ENCODE data around the gene IQCN. TPM values are rescaled to one million over a fixed set of nuclear protein-coding genes. Genes with fewer than 3 reads are reported as not detected.

The IQCN gene
- polyA plus RNA-seq (ENCODE audit: insufficient read length in 3 of 3) = 1 to 10 TPM; 3.8 to 4.4 (median 4.3) TPM

- no peak for DNase-seq (ENCODE audit: low read depth in 3 of 3, low spot score in 2 of 3)
Observed at GRCh38 chr19:18274219-18274780, at the start of gene IQCN. Gene IQCN, minus strand, starts transcription at chr19:18274452. Its CDS starts 4,974 bp downstream, at chr19:18269478.

GRCh38 chr19:18322759-18323460 is 48.7 kb upstream of the IQCN start, which contains the start of gene LSM4:
Gene LSM4, minus strand, starts transcription at chr19:18323076. Its CDS starts 56 bp downstream, at chr19:18323020.
- peak; percentile 90 to 97 (median 93) for DNase-seq (ENCODE audit: low read depth in 3 of 3, low spot score in 2 of 3)

- DNase-seq (ENCODE audit: low read depth in 3 of 3, low spot score in 2 of 3) = no peak
Observed at GRCh38 chr19:18322318-18322758, 48.1 kb upstream of the IQCN start.

- DNase-seq (ENCODE audit: low read depth in 3 of 3, low spot score in 2 of 3) = no peak
Observed at GRCh38 chr19:18321734-18322102, 47.5 kb upstream of the IQCN start.

- DNase-seq (ENCODE audit: low read depth in 3 of 3, low spot score in 2 of 3) = no peak
Observed at GRCh38 chr19:18320865-18321733, 46.8 kb upstream of the IQCN start.

- no peak for DNase-seq (ENCODE audit: low read depth in 3 of 3, low spot score in 2 of 3)
Observed at GRCh38 chr19:18319591-18320135, 45.4 kb upstream of the IQCN start.

- DNase-seq (ENCODE audit: low read depth in 3 of 3, low spot score in 2 of 3) = no peak
Observed at GRCh38 chr19:18317961-18318800, 43.9 kb upstream of the IQCN start.

GRCh38 chr19:18313398-18313797 is 39.1 kb upstream of the IQCN start:
- DNase-seq (ENCODE audit: low read depth in 3 of 3, low spot score in 2 of 3) = no peak

GRCh38 chr19:18312092-18312534 is 37.9 kb upstream of the IQCN start:
- no peak for DNase-seq (ENCODE audit: low read depth in 3 of 3, low spot score in 2 of 3)

- DNase-seq (ENCODE audit: low read depth in 3 of 3, low spot score in 2 of 3) = no peak
Observed at GRCh38 chr19:18311502-18312091, 37.3 kb upstream of the IQCN start.

GRCh38 chr19:18310966-18311365 is 36.7 kb upstream of the IQCN start:
- DNase-seq (ENCODE audit: low read depth in 3 of 3, low spot score in 2 of 3) = no peak

GRCh38 chr19:18310118-18310909 is 36.1 kb upstream of the IQCN start:
- no peak for DNase-seq (ENCODE audit: low read depth in 3 of 3, low spot score in 2 of 3)

GRCh38 chr19:18309525-18310064 is 35.3 kb upstream of the IQCN start:
- DNase-seq (ENCODE audit: low read depth in 3 of 3, low spot score in 2 of 3) = no peak

- DNase-seq (ENCODE audit: low read depth in 3 of 3, low spot score in 2 of 3) = no peak
Observed at GRCh38 chr19:18308948-18309325, 34.7 kb upstream of the IQCN start.

GRCh38 chr19:18308051-18308947 is 34.0 kb upstream of the IQCN start:
- DNase-seq (ENCODE audit: low read depth in 3 of 3, low spot score in 2 of 3) = no peak

GRCh38 chr19:18307271-18307681 is 33.0 kb upstream of the IQCN start:
- no peak for DNase-seq (ENCODE audit: low read depth in 3 of 3, low spot score in 2 of 3)

GRCh38 chr19:18306888-18307260 is 32.6 kb upstream of the IQCN start:
- no peak for DNase-seq (ENCODE audit: low read depth in 3 of 3, low spot score in 2 of 3)

Measured in right renal cortex interstitium (tissue), 3 donors.